ENCODE measurements around the gene LDLRAP1. TPM values are rescaled to one million over a fixed set of nuclear protein-coding genes. Genes with fewer than 3 reads are reported as not detected.

LDLRAP1 gene
- total and polyA plus RNA-seq, 3 donors from 2014 or later = 11.7 to 19.8 (median 16.6) TPM

DNA sequence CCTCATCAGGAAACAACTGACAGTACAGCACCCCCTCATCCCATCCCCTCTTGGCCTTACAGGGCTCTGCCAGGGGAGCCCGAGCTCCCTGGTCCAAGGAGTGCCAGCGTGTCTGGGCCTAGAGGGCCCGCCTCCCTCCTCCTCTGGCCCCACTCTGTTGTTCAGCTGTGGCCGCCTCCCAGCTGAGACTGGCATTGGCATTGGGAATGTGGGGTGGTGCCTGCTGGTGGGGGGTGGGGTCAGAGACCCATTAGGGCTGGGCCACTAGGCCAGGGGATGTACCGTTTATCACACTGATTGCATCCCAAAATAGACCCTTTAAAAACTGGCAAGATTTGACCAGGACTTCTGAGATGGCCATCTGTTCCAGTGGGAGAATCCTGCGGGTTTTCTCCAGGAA lies 1.4 kb downstream of the LDLRAP1 start:
- Histone ChIP-seq H3K27me3 (no peaks in the 10 kb centered on the region), H3K9me3 (no peaks in the 10 kb centered on the region), H3K36me3 (ENCODE audit: low read depth, missing control alignments) (no peaks in the 10 kb centered on the region), H3K4me3 (peak overlapping the region in 1 of 2 donors; percentile 75), H3K4me1 (peaks cover 30% of the 10 kb centered on the region), H3K27ac (no peak overlapping the region)
- DNase-seq = no peak
- WGBS, 2 donors = 38 to 41% methylated on average over 4 to 6 of the region's 6 CpGs
- intact Hi-C loops (cut with DNase I; ENCODE audit: low total_unique reads) = no loop called here
- TF ChIP-seq, protein P1, sequence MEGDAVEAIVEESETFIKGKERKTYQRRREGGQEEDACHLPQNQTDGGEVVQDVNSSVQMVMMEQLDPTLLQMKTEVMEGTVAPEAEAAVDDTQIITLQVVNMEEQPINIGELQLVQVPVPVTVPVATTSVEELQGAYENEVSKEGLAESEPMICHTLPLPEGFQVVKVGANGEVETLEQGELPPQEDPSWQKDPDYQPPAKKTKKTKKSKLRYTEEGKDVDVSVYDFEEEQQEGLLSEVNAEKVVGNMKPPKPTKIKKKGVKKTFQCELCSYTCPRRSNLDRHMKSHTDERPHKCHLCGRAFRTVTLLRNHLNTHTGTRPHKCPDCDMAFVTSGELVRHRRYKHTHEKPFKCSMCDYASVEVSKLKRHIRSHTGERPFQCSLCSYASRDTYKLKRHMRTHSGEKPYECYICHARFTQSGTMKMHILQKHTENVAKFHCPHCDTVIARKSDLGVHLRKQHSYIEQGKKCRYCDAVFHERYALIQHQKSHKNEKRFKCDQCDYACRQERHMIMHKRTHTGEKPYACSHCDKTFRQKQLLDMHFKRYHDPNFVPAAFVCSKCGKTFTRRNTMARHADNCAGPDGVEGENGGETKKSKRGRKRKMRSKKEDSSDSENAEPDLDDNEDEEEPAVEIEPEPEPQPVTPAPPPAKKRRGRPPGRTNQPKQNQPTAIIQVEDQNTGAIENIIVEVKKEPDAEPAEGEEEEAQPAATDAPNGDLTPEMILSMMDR (IDR thresholded peaks at IDR 0.05) = no peak
- TF ChIP-seq POLR2A (IDR thresholded peaks at IDR 0.05) = no peak

DNA sequence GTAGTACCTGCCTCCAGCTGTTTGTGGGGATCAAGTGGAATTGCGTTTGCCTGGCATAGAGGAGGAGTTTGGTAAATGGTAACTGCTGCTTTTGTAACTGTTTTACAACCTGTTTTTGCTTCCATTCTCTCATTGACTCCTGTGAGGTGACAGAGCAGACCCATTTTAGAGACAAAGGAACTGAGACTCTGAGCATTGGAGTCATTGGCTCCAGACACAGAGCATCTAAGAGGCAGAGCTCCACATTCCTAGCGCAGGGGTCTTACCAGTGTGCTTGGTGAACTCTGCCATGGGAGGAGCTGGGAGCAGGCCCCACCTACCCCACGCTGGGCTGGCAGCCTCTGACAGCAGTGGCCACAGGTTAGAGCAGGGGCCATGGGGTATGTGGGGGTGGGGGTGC lies 2.4 kb downstream of the LDLRAP1 start:
- intact Hi-C loops (cut with DNase I; ENCODE audit: low total_unique reads) = no loop called here
- no peaks in the 10 kb centered on the region for H3K27me3 ChIP-seq

DNA sequence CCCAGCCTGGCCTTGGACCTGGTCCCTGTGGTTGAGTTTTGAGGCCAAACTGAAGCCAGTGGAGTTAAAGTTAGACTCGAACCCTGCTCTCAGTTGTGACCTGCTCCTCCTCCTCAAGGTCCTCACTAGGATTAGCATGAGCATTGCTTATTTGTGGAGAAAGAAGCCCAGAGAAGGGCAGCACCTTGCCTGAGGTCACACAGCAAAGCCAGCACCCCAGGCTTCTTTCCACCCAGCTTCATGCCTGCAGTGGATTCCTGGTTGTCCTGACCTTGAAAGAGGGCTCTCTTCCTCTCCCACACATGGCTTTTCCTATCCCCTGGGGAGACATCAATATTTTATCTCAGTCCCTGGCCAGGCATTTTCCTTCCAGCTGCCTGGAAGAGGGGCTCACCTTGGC lies 2.8 kb downstream of the LDLRAP1 start:
- no peak for DNase-seq
- peaks cover 42% of the 10 kb centered on the region for H3K4me1 ChIP-seq

More for the DNA sequence above, 2.4 kb downstream of the LDLRAP1 start:
- WGBS, 2 donors = 79 to 84% methylated on average over 3 of the region's 3 CpGs
- no peaks in the 10 kb centered on the region for H3K9me3 ChIP-seq
- peaks cover 38% of the 10 kb centered on the region for H3K4me1 ChIP-seq
- DNase-seq = no peak
- no peak for TF ChIP-seq POLR2A (IDR thresholded peaks at IDR 0.05)
- TF ChIP-seq, protein P1 (IDR thresholded peaks at IDR 0.05) = no peak
- H3K36me3 ChIP-seq (ENCODE audit: low read depth, missing control alignments) = no peaks in the 10 kb centered on the region
- no peak overlapping the region for H3K27ac ChIP-seq
- H3K4me3 ChIP-seq = no peak overlapping the region

DNA sequence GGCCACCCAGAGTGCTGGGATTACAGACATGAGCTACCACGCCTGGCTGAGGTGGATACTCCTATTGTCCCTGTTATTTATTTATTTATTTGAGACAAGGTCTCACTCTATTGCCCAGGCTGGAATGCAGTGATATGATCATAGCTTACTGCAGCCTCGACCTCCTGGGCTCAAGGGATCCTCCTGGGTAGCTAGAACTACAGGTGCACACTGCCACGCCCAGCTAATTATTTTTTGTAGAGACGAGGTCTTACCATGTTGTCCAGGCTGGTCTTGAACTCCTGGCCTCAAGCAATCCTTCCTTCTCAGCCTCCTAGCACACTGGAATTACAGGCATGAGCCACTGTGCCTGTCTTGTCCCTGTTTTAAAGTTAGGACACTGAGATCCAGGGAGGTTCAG lies 5.2 kb downstream of the LDLRAP1 start:
- Histone ChIP-seq H3K4me1 (peaks cover 35% of the 10 kb centered on the region), H3K27ac (no peak overlapping the region), H3K4me3 (no peak overlapping the region), H3K9me3 (no peaks in the 10 kb centered on the region), H3K27me3 (no peaks in the 10 kb centered on the region), H3K36me3 (ENCODE audit: low read depth, missing control alignments) (no peaks in the 10 kb centered on the region)
- no peak for DNase-seq
- 77% methylated on average over 4 of the region's 4 CpGs for WGBS, 2 donors
- intact Hi-C loops (cut with DNase I; ENCODE audit: low total_unique reads) = no loop called here
- TF ChIP-seq, protein P1 (IDR thresholded peaks at IDR 0.05) = no peak
- TF ChIP-seq POLR2A (IDR thresholded peaks at IDR 0.05) = no peak

More for the DNA sequence above, 2.8 kb downstream of the LDLRAP1 start:
- no peaks in the 10 kb centered on the region for H3K27me3 ChIP-seq
- H3K27ac ChIP-seq = no peak overlapping the region
- H3K9me3 ChIP-seq = no peaks in the 10 kb centered on the region
- no peak overlapping the region for H3K4me3 ChIP-seq
- intact Hi-C loops (cut with DNase I; ENCODE audit: low total_unique reads) = no loop called here
- TF ChIP-seq POLR2A (IDR thresholded peaks at IDR 0.05) = no peak
- TF ChIP-seq, protein P1 (IDR thresholded peaks at IDR 0.05) = no peak
- H3K36me3 ChIP-seq (ENCODE audit: low read depth, missing control alignments) = no peaks in the 10 kb centered on the region
- 53 to 60% methylated on average over 1 of the region's 1 CpG for WGBS, 2 donors
